ENCODE results near the gene ERP27.

ERP27 gene

DNA sequence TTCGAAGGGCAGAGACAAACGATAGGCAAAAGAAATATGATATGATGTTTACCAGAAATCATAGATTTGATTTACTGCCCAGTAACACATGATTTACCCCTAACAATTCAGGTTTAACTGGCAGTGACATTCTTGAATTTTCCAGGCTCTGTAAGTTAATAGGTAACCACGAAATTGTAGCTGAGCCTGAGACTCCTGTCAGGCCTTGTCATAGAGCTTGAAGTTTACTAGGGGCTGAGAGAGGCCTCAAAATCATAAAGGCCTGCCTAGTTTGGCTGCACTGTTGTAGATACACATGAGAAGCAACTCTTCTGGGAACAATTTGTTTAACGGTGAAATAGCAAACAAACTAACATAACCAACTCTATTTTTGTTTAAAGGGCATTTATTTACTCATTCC is 3.3 kb downstream of the ERP27 start:
- DNase-seq (ENCODE audit: low read depth) = no peak

- DNase-seq (ENCODE audit: low read depth) = no peak
Observed at GRCh38 chr12:14934511-14934910, 3.8 kb downstream of the ERP27 start.

- DNase-seq (ENCODE audit: low read depth) = no peak
Observed at GRCh38 chr12:14931791-14932560, 6.4 kb downstream of the ERP27 start.

DNA sequence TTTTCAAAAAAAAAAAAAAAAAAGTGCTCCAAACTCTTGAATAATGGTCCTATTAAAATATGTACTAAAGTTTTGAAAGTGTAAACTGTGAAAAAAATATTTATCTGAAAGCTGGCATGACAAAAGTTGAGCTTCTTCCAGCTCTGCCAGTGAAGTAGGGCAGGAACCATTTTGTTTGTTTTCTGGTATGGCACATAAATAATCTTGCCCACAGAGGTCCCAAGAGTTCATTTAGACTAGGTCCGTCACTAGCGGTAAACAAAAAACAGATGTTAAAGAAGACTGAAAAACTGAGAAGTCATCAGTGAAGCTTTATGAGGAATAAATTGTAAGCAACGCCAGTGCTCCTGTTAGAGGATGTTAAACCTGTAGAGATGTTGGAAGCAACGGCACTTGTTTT is 7.0 kb downstream of the ERP27 start:
- no peak for DNase-seq (ENCODE audit: low read depth)

DNA sequence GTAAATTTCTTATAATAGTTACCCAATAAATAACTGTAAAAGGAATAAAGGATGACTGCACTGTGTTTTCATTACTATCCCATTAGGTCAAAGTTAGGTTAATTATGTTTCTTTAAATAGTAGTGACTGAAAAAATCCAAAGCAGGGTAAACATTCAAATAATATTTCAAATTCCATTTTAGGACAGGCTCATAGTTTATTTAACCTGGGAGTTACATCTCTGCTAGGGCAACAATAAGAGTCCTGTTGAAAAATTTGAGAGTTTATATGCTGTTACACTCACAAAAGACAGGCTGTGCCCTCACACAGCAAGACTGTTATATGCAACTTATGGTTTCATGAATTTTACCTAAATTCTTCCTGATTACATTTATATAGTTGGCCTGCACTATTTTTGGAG is 8.0 kb downstream of the ERP27 start:
- DNase-seq (ENCODE audit: low read depth) = no peak

DNA sequence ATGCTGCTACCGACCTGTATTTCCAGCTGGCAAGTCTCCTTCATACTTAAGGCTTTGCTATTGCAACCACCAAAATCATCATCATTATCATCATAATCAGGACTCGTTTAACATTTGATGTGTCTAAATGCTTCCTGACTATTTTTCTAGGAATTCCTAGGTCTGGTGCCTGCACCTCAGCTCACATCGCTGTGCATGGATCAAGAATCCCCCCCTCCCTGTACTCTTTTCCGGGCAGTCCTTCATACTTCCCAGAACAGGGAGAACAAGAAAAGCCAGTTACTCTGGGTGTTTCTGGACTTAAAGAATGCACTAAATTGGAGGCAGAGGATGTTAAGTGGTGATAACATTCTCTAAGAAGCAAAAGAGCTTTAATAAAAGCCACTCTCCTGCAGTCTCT is 9.4 kb downstream of the ERP27 start:
- DNase-seq (ENCODE audit: low read depth) = no peak

DNA sequence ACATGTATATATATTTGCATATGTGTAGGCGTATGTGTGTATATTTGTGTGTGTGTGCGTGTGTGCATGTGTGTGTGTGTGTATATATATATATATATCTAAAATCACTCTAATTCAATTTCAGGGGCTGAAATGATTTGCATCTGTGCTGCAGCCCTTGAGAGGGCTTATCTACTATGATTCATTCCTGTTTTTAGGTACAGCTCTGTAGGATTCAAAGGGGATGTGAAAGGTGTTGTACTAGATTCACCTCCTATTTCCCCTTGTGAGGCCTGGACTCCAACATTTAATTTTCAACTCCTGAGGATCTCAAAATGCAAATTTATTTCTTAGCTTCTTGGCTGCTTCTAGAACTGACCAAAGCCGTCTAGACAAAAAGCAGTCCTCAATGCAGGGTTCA is 11.1 kb downstream of the ERP27 start:
- DNase-seq (ENCODE audit: low read depth) = no peak

- DNase-seq (ENCODE audit: low read depth) = no peak
Observed at GRCh38 chr12:14924541-14924940, 13.8 kb downstream of the ERP27 start.

DNA sequence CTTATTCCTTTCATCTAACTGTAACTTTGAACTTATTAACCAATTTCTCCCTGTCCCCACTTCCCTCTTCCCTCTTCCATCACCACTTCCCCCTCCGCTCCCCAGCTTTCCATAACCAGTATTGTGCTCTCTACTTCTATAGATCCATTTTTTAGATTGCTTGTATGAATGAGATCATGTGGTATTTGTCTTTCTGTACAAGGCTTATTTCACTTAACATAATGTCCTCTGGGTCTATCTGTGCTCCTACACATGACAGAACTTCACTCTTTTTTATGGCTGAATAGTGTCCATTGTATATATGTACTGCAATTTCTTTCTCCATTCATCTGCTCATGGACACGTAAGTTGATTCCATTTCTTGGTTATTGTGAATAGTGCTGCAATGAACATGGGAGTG is 14.4 kb downstream of the ERP27 start:
- no peak for DNase-seq (ENCODE audit: low read depth)

- DNase-seq (ENCODE audit: low read depth) = no peak
Observed at GRCh38 chr12:14921218-14921617, 17.1 kb downstream of the ERP27 start.

DNA sequence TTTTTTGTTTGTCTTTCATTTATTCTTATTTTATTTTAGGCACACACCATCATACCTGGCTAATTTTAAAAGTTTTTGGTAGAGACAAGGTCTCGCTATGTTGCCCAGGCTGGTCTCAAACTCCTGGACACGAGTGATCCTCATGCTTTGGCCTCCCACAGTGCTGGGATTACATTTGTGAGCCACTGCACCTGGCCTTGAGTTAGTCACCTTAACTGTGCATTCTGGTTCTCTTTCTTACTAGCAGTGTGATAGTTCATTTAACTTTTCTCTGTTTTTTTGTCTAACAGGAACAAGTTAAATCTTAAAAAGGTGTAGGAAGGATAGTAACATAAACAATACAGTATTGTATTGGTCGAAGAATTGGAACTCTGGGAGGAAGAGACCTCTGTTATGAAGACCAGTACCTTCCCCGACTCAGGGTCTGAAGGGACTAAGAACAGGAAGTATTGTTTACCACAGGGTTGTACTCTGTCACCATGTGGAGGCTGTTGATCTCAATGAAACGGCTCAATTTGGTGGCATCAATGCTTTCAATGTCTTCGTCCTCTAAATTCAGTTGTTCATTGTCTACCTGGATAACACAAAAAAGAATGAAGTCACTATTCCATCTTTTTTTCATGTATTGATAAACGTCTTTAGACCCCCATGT is 17.7 kb downstream of the ERP27 start:
- no peak for DNase-seq (ENCODE audit: low read depth)

GRCh38 chr12:14919455-14919854 is 18.9 kb downstream of the ERP27 start:
- no peak for DNase-seq (ENCODE audit: low read depth)

- no peak for DNase-seq (ENCODE audit: low read depth)
Observed at GRCh38 chr12:14915736-14916135, 22.6 kb downstream of the ERP27 start.

DNA sequence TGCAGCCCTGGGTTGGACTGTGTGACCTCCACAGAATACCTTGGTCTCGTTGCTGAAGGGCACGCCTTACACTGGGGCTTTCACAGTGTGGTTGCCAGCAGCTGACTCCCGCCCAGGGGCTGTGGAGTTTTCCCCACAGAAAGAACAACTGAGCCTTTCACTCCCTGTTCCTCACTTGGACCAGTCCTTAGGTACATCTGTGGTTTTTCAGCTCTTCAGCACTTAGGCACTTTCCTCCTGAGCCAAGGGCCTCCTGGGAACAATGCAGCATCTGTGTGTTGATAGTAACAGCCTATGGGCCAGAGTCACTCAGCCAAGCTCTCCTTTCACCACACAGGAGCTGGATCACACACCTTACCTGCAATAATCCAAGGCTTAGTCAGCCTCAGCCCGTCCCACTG is 25.0 kb downstream of the ERP27 start:
- DNase-seq (ENCODE audit: low read depth) = no peak

DNA sequence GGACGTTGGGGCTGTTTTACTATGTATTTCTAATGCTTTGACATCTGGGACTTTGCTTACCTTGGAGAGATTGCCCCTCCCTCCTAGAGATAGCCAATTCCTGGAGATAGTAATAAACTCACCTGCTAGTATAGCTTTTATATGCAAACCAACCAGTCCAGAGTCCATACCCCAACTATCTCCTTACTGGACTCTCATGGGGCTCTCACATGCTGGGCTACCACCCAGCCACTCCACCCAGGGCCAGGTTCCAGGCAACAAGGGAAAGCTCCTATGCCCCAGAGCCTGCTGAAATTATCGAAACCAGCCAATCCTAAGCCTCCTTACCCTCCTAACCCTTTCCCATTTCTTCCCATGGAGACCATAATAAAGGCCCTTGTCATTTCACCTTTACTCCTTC is 27.2 kb downstream of the ERP27 start:
- no peak for DNase-seq (ENCODE audit: low read depth)

DNA sequence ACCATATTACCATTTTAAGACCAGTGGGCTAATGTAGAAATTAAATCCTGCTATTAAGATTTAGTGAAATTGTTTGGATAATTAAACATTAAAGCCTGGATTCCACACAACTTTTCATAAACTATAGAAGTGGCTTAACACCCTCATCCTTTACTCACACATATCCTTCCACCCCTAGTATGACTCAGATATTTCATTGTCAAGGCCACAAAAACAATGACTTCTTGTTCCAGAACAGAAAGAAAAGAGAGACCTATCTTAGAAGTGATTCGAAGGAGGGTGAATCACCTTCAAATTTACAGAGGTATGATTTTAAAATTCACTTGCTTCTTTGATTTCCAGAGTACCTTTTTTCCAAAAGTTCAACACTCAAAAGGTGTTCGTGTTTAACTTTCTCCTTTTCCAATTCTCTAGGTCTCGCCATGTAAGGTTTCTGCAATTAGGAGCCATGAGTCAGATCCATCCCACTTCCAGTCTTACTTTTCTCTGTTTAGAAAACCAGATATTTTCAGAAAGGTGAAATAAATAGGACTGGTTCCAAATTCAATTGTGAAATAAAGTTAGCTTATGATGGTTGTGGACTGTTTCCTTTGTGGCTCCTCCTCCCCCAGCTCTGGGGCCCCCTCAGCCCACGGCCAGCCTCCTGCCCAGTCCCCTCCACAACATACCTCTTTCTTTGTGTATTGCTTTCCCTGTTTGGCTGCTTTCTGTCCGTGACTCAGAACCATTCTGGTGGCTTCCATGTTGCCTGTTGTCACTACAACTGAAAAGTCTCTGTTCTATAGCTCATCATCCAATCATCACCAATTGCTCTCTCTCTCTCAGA is 28.0 kb downstream of the ERP27 start:
- DNase-seq (ENCODE audit: low read depth) = no peak

- DNase-seq (ENCODE audit: low read depth) = no peak
Observed at GRCh38 chr12:14907953-14908352, 30.4 kb downstream of the ERP27 start.

GRCh38 chr12:14906114-14906513 is 32.2 kb downstream of the ERP27 start:
- DNase-seq (ENCODE audit: low read depth) = no peak

DNA sequence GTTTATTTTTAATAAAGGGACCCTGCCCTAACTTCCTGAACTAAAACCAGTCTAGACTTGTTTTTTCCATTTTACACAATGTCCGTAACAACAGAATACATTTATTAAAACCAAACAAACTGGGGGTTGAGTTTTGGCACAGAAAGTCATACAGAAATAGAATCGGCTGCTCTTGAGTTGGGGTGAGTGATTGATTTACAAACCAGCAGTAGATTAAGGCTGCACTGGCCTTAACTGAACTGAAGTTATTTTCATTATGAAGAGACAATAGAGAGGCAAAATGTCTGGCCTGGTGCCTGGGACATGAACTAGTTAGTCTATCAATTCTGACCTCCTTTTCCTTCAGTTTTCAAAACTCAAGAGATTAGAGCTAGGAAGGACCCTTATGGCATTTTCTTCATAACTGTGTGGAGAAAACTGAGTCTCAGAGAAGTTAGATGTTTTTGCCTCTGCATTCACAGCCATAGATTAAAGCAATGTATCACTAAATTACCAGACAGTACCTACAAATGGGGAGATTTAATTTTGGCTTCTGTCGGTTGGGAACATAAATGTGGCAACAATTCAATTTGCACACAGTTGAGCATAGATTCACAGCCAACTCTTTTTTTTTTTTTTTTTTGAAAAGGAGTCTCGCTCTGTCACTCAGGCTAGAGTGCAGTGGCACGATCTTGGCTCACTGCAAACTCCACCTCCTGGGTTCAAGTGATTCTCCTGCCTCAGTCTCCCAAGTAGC is 32.9 kb downstream of the ERP27 start:
- no peak for DNase-seq (ENCODE audit: low read depth)

DNA sequence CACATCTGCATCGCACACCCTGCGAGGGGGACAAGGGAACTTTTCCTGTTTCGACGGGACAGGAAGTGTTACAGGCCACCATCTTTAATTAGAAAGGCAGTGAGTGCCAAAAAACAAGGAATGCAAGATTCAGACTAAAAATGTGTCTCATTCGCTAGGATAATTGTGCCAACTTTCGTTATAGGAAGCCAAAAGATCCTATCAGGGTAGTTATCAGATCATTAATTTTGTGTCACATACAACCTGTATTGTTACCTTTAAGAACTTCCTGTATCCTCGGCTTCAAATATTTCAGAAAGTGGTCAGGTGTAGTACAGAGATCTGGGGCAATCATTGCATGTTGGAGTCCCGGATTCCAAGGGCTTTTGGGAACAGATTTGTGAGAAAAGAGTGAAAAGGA is 33.5 kb downstream of the ERP27 start:
- DNase-seq (ENCODE audit: low read depth) = no peak

- no peak for DNase-seq (ENCODE audit: low read depth)
Observed at GRCh38 chr12:14903386-14904098, 34.8 kb downstream of the ERP27 start.

- DNase-seq (ENCODE audit: low read depth) = no peak
Observed at GRCh38 chr12:14902465-14902864, 35.9 kb downstream of the ERP27 start.

Data from stimulated activated CD8-positive, alpha-beta memory T cell treated with anti-CD3 and anti-CD28 coated beads, Interleukin-15, amount 100 ng/mL, for 1 hour (primary cell).